Psoas muscle (tissue), 8 donors: Measurements from ENCODE around the gene IRF6. TPM values are rescaled to one million over a fixed set of nuclear protein-coding genes. Genes with fewer than 3 reads are reported as not detected.

Experiments
- ATAC-seq, 4 donors: fragments of 200-7000 bp; cut with Tn5 transposase; one replicate each; pipeline ENCODE4 v1.9.1; 2020; ENCODE audit warnings: moderate library complexity in 3 of 4, mild to moderate bottlenecking in 2 of 4
- DNase-seq, 2 donors: peaks; one replicate each; pipeline ENCODE4 v3.0.0-alpha.2; 2020
- H3K27ac ChIP-seq: fragments of 200-600 bp; one replicate; pipeline ENCODE4 v1.8.0; 2022
- H3K27me3 ChIP-seq, 3 donors: fragments of 200-600 bp in 1 of 3; one replicate each; pipeline versions ENCODE4 v1.6.1 to v1.8.0; 2013 to 2022; ENCODE audit warnings: low read length in 2 of 3, mild to moderate bottlenecking in 2 of 3, moderate library complexity in 1 of 3; ENCODE audit not compliant: insufficient read depth in 3 of 3
- H3K36me3 ChIP-seq, 2 donors: fragments of 200-600 bp in 1 of 2; one replicate each; pipeline versions ENCODE4 v1.6.1 to v1.8.0; 2013 to 2022; ENCODE audit warnings: low read depth in 1 of 2, mild to moderate bottlenecking in 1 of 2, moderate library complexity in 1 of 2; ENCODE audit not compliant: insufficient read depth in 1 of 2
- H3K4me1 ChIP-seq: fragments of 200-600 bp; one replicate; pipeline ENCODE4 v1.8.0; 2022
- H3K4me3 ChIP-seq: fragments of 200-600 bp; one replicate; pipeline ENCODE4 v1.8.0; 2022; ENCODE audit warnings: mild to moderate bottlenecking
- H3K9me3 ChIP-seq: fragments of 200-600 bp; one replicate; pipeline ENCODE4 v1.8.0; 2022
- CTCF ChIP-seq: fragments of 200-600 bp; IDR thresholded peaks from one replicate; pipeline ENCODE4 v1.8.0; 2022; ENCODE audit warnings: antibody characterized with exemption
- WGBS, 3 donors: extraction: QIAGEN DNeasy Blood & Tissue Kit; methylation state at CpG; one replicate each; pipeline versions ENCODE4 v1.1.6 to v1.1.7; 2013; 5-methylcytosine and 5-hydroxymethylcytosine counted together
- intact Hi-C, 2 donors: fragments of 100-400 bp; cut with DNase I; formaldehyde crosslinking; loops; one replicate each; pipeline versions ENCODE4 v1.11.0 to v1.14.2; 2022
- polyA plus RNA-seq, 3 donors: library from polyadenylated mRNA; stranded (reverse); fragments of 200-250 nt; gene quantifications; one replicate each; pipeline ENCODE4 v1.2.3, GENCODE V29; 2013
- total RNA-seq, 4 donors: library from RNA; stranded (reverse); fragmentation: NEBNext Ultra II Directional in 2 of 4; extraction: Animal tissue kit (Norgen Biotek cat#: 25700) in 2 of 4; gene quantifications; one replicate each; pipeline versions ENCODE4 v1.2.1 to v1.2.4, GENCODE V29; 2021 to 2023
- donor health status: healthy with polysubstance abuse.
- donor health status: DM: no; HTN: no; CAD: no; lungs with moderate emphysema.
- donor health status: Bipolar disorder and iron deficiency.
- donor health status: healthy.
- donor health status: DM: yes; HTN: yes; CAD: no.
- donor health status: DM: no; HTN: no; CAD: no.
- donor health status: DM: no; HTN: no; CAD: no.
- donor health status: DM: yes; HTN: yes; CAD: no.

The IRF6 gene
- total and polyA plus RNA-seq, 7 donors = 0.26 to 5.1 (median 0.37) TPM; not detected in 1

- intact Hi-C loops = no loop called here
Measured at GRCh38 chr1:209778102-209778501, 27.8 kb downstream of the IRF6 start.

GRCh38 chr1:209777587-209777986 is 28.4 kb downstream of the IRF6 start:
- no peak for TF ChIP-seq CTCF
- H3K27ac ChIP-seq = no peak overlapping the region
- intact Hi-C loops = no loop called here
- no peak overlapping the region for H3K4me3 ChIP-seq
- no peaks in the 10 kb centered on the region for H3K27me3 ChIP-seq
- H3K9me3 ChIP-seq = no peaks in the 10 kb centered on the region
- WGBS, 3 donors = 69 to 84% (median 78%) methylated on average over 2 of the region's 2 CpGs
- DNase-seq (no peak), ATAC-seq (peak in 1 of 4 donors; percentile 35)
- peaks cover 0 to 4% of the 10 kb centered on the region in 2 donors for H3K36me3 ChIP-seq
- H3K4me1 ChIP-seq = no peaks in the 10 kb centered on the region

More at GRCh38 chr1:209778102-209778501, 27.8 kb downstream of the IRF6 start:
- Histone ChIP-seq H3K4me1 (peaks cover 2% of the 10 kb centered on the region), H3K4me3 (no peak overlapping the region), H3K27ac (no peak overlapping the region), H3K9me3 (no peaks in the 10 kb centered on the region), H3K27me3 (no peaks in the 10 kb centered on the region), H3K36me3 (peaks cover 0 to 4% of the 10 kb centered on the region in 2 donors)
- DNase-seq = no peak
- 88 to 96% (median 96%) methylated on average over 1 of the region's 1 CpG for WGBS, 3 donors
- no peak for ATAC-seq
- TF ChIP-seq CTCF = no peak

GRCh38 chr1:209775678-209776077 is 30.3 kb downstream of the IRF6 start:
- intact Hi-C loops = no loop called here
- no peak for ATAC-seq
- TF ChIP-seq CTCF = no peak

GRCh38 chr1:209774592-209774991 is 31.4 kb downstream of the IRF6 start:
- Histone ChIP-seq H3K4me1 (no peaks in the 10 kb centered on the region), H3K9me3 (no peaks in the 10 kb centered on the region), H3K27me3 (no peaks in the 10 kb centered on the region), H3K27ac (no peak overlapping the region), H3K36me3 (peaks cover 0 to 4% of the 10 kb centered on the region in 2 donors), H3K4me3 (no peak overlapping the region)
- intact Hi-C loops = no loop called here
- no peak for ATAC-seq
- WGBS, 3 donors = 86 to 95% (median 88%) methylated on average over 1 of the region's 1 CpG
- no peak for TF ChIP-seq CTCF
- no peak for DNase-seq

More at GRCh38 chr1:209775678-209776077, 30.3 kb downstream of the IRF6 start:
- Histone ChIP-seq H3K27ac (no peak overlapping the region), H3K4me3 (no peak overlapping the region), H3K36me3 (peaks cover 0 to 4% of the 10 kb centered on the region in 2 donors), H3K9me3 (no peaks in the 10 kb centered on the region), H3K4me1 (no peaks in the 10 kb centered on the region), H3K27me3 (no peaks in the 10 kb centered on the region)
- DNase-seq = no peak
- WGBS, 3 donors = 53 to 62% (median 61%) methylated on average over 2 of the region's 2 CpGs

- WGBS, 3 donors = 48 to 58% (median 50%) methylated on average over 6 of the region's 6 CpGs
- TF ChIP-seq CTCF = no peak
- no peaks in the 10 kb centered on the region for H3K27me3 ChIP-seq
- H3K9me3 ChIP-seq = no peaks in the 10 kb centered on the region
- no peak for DNase-seq
- no peaks in the 10 kb centered on the region for H3K36me3 ChIP-seq
- H3K4me1 ChIP-seq = no peaks in the 10 kb centered on the region
- H3K4me3 ChIP-seq = no peak overlapping the region
- no peak for ATAC-seq
- H3K27ac ChIP-seq = no peak overlapping the region
- intact Hi-C loops = no loop called here
Measured at GRCh38 chr1:209772126-209772525, 33.8 kb downstream of the IRF6 start.
